Measurements from ENCODE around the gene IMMT. TPM values are rescaled to one million over a fixed set of nuclear protein-coding genes. Genes with fewer than 3 reads are reported as not detected.

IMMT gene
- total and polyA plus RNA-seq, 9 of the 15 experiments (the other 6 are each of a cell fraction or from before 2014, with no cell fraction given): 119 to 294 (median 140) TPM

GRCh38 chr2:86105969-86106945, 89.0 kb downstream of the IMMT start, which contains the start of gene PTCD3 (continued):
- TF ChIP-seq, protein P1, sequence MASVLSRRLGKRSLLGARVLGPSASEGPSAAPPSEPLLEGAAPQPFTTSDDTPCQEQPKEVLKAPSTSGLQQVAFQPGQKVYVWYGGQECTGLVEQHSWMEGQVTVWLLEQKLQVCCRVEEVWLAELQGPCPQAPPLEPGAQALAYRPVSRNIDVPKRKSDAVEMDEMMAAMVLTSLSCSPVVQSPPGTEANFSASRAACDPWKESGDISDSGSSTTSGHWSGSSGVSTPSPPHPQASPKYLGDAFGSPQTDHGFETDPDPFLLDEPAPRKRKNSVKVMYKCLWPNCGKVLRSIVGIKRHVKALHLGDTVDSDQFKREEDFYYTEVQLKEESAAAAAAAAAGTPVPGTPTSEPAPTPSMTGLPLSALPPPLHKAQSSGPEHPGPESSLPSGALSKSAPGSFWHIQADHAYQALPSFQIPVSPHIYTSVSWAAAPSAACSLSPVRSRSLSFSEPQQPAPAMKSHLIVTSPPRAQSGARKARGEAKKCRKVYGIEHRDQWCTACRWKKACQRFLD (CRISPR knock-in tag; IDR thresholded peaks at IDR 0.05): no peak; the same call in 1 of the 2 replicates
- TF ChIP-seq CBFA2T3 (IDR thresholded peaks at IDR 0.05) (no peak), ZNF134 (CRISPR knock-in tag; conservative IDR thresholded peaks at IDR 0.05) (no peak), FOXA3 (CRISPR knock-in tag; conservative IDR thresholded peaks at IDR 0.05 in 1 of 2, IDR thresholded peaks at IDR 0.05 in 1 of 2) (peak in 1 of 2 experiments; percentile 65; a peak in 1 of 4 replicates), ZC3H4 (CRISPR knock-in tag; IDR thresholded peaks at IDR 0.05; ENCODE audit: borderline replicate concordance) (no peak), POLR2G (IDR thresholded peaks at IDR 0.05; ENCODE audit: low read depth, low read length) (peak; percentile 98), ILF3 (IDR thresholded peaks at IDR 0.05; ENCODE audit: borderline replicate concordance) (0 out of 2 replicates have a peak, but pooled peaks have one; percentile 18), NR2F6 (CRISPR knock-in tag; IDR thresholded peaks at IDR 0.05) (no peak), KDM4B (IDR thresholded peaks at IDR 0.05; ENCODE audit: borderline replicate concordance in 2 of 2, low read depth in 1 of 2) (no peak), HDAC6 (IDR thresholded peaks at IDR 0.05; ENCODE audit: low read depth, low read length) (0 out of 2 replicates have a peak, but pooled peaks have one; percentile 37), EGR1 (conservative IDR thresholded peaks at IDR 0.05) (peak; percentile 65), HMGN3 (IDR thresholded peaks at IDR 0.05; ENCODE audit: borderline replicate concordance, extremely low read depth, insufficient read length, low read depth, low read length) (peak; percentile 36), ZNF24 (IDR thresholded peaks at IDR 0.05) (no peak), NCOA6 (IDR thresholded peaks at IDR 0.05) (no peak), IRF2 (CRISPR knock-in tag; IDR thresholded peaks at IDR 0.05) (no peak), EP400 (IDR thresholded peaks at IDR 0.05) (peak; percentile 95), SMAD1 (IDR thresholded peaks at IDR 0.05; ENCODE audit: low read depth, low read length, partially characterized antibody) (peak; percentile 55), POLR2AphosphoS5 (IDR thresholded peaks at IDR 0.05; ENCODE audit: control insufficient read depth, insufficient read depth, low read depth, low read length) (peak; percentile 92), U2AF1 (optimal IDR thresholded peaks at IDR 0.05; ENCODE audit: low read depth, low read length) (no peak), ZNF445 (CRISPR knock-in tag; IDR thresholded peaks at IDR 0.05; ENCODE audit: low read depth) (no peak), SRF (CRISPR knock-in tag; IDR thresholded peaks at IDR 0.05) (peak in 1 of 2 experiments; percentile 31; a peak in 1 of 4 replicates)
- TF ChIP-seq, protein P2, sequence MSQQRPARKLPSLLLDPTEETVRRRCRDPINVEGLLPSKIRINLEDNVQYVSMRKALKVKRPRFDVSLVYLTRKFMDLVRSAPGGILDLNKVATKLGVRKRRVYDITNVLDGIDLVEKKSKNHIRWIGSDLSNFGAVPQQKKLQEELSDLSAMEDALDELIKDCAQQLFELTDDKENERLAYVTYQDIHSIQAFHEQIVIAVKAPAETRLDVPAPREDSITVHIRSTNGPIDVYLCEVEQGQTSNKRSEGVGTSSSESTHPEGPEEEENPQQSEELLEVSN (IDR thresholded peaks at IDR 0.05; ENCODE audit: borderline replicate concordance in 1 of 2, extremely low read depth in 1 of 2, insufficient read depth in 1 of 2, insufficient read length in 1 of 2, low read depth in 1 of 2, low read length in 1 of 2, poor library complexity in 1 of 2, severe bottlenecking in 1 of 2): peak in 1 of 2 experiments; percentile 8
- TF ChIP-seq, protein P3, sequence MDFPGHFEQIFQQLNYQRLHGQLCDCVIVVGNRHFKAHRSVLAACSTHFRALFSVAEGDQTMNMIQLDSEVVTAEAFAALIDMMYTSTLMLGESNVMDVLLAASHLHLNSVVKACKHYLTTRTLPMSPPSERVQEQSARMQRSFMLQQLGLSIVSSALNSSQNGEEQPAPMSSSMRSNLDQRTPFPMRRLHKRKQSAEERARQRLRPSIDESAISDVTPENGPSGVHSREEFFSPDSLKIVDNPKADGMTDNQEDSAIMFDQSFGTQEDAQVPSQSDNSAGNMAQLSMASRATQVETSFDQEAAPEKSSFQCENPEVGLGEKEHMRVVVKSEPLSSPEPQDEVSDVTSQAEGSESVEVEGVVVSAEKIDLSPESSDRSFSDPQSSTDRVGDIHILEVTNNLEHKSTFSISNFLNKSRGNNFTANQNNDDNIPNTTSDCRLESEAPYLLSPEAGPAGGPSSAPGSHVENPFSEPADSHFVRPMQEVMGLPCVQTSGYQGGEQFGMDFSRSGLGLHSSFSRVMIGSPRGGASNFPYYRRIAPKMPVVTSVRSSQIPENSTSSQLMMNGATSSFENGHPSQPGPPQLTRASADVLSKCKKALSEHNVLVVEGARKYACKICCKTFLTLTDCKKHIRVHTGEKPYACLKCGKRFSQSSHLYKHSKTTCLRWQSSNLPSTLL (IDR thresholded peaks at IDR 0.05): no peak

Measured in K562 (cell line).